GM12874 (cell line): ENCODE data around the gene PRDM1.

Experiments used
- TF ChIP-seq, protein P1 (sequence below): IDR thresholded peaks from 2 replicates; pipeline ENCODE4 v1.5.1; 2011; ENCODE audit warnings: low read depth, mild to moderate bottlenecking, control low read depth, low read length, moderate library complexity; ENCODE audit not compliant: insufficient read depth

The PRDM1 gene

GRCh38 chr6:106135911-106136571 is 49.9 kb downstream of the PRDM1 start:
- TF ChIP-seq, protein P1, sequence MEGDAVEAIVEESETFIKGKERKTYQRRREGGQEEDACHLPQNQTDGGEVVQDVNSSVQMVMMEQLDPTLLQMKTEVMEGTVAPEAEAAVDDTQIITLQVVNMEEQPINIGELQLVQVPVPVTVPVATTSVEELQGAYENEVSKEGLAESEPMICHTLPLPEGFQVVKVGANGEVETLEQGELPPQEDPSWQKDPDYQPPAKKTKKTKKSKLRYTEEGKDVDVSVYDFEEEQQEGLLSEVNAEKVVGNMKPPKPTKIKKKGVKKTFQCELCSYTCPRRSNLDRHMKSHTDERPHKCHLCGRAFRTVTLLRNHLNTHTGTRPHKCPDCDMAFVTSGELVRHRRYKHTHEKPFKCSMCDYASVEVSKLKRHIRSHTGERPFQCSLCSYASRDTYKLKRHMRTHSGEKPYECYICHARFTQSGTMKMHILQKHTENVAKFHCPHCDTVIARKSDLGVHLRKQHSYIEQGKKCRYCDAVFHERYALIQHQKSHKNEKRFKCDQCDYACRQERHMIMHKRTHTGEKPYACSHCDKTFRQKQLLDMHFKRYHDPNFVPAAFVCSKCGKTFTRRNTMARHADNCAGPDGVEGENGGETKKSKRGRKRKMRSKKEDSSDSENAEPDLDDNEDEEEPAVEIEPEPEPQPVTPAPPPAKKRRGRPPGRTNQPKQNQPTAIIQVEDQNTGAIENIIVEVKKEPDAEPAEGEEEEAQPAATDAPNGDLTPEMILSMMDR, result no peak

GRCh38 chr6:106136845-106137244 is 50.7 kb downstream of the PRDM1 start:
- TF ChIP-seq, protein P1, result no peak

DNA sequence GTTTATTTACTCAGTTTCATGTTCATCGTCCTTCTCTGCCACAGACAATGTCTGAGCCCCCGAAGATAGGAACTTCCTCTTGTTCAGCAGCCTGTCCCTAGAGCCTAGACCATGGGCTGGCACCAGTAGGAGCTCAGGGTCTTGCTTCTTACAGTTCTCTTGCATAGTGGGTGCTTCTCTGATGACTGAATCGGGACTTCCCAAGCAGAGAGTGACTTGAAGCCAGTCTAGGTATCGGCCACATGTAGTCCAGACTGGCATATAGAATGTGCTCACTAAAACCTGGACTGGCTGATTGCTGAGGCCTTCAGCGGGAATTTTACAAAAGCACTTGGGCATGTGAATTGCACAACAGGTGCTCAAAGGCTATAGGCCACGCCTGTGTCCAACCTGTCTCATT is 52.0 kb downstream of the PRDM1 start:
- TF ChIP-seq, protein P1, result no peak

DNA sequence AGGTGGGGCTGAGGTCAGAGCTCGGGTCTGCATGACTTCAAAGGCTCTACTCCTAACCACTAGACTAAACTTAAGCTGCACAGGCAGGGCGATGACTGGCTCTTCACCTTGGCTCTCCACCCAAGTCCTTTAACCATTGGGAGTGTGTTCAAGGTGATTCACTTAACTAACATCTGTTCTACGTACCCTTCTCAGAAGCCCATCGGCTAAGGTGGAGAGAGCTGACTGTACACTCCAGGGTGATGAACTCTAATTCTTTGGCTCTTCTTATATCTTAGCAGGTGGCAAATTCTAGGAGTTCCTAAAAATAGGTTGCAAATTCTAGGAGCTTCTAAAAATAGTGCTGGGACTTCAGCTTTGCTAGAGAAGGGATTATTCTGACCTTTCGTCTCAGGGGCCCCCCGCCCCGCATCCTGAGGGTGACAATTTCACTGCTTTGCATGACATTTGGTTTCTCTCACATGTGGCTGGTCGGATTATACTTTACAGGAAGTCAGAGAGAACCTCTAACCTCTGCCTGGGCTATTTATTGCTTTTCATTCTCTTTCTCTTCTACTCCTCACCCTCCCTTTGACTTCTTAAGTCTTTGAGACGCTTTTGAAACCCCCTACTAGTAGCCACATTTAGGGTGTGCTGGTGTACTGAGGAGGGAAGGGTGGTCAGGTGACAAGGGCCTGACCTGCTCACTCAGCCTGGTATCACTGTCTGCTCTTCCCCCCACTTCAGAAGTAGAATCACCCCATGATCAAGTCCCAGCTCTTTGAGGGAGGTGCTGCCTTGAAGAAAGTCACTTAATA is 55.5 kb downstream of the PRDM1 start:
- TF ChIP-seq, protein P1, result no peak

DNA sequence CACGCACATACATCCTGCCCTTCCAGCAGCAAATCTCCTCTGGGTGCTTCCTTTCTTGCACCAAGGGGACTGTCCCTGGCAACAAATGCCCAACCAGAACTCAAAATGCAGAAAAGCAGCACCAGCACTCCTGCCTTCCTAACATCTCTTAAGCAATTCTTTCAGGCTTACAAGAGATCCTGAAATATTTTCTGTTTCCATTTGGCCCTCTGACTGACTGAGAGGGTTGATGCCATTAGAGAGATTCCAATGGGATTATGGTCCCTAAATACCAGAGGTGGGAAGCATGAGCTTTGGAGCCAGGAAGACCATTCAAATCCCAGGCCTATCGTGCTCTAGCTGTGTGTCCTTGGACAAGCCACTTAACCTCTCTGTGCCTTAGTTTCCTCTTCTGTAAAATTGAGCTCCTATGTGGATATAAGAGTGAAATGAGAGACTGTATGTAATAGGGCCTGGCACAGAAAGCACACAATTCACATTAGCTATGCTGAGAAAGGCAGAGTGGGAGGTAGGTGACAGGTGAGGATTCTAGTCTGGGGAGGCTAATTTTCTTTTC is 56.8 kb downstream of the PRDM1 start:
- TF ChIP-seq, protein P1, result no peak

DNA sequence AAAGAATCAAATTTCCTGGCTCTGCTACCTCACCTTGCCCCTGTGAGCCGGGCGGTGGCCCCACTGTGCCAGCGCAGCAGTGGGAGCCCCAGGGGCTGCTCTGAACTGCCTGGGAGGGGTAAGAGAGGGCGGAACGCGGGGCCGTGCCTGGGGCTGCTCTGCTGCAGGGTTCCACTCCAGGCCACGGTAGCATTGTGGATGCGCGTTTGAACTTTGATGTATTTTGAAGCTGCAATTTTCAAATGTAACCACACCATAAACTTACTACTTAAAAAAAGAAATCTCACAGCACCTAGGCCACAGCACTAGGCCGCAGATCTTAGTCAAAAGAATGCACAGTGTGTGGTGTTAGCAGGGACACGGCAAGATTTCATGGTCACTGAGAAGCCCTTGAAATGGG is 57.5 kb downstream of the PRDM1 start:
- TF ChIP-seq, protein P1, result no peak

DNA sequence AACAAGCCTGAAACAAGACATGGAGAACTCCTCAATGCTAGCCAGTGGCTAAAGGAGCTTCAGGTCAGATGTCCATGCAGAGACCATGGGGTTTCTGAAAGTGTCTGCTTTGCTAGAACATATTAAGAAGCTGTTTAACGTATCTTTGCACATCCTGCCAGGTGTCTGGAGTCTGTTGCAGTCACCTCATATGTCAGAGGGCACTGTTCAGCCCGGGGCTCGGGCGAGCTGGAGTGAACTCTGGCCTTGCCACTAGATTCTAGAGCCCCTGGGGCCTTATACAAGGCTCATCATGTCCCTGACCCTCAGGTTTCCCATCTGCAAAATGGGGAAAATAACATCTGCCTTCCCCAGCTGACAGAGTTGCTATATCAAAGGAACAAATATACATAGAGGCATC is 59.0 kb downstream of the PRDM1 start:
- TF ChIP-seq, protein P1, result no peak
